Gastrocnemius medialis (tissue), 4 donors: ENCODE data around the gene GIMAP1. TPM values are rescaled to one million over a fixed set of nuclear protein-coding genes. Genes with fewer than 3 reads are reported as not detected.

ENCODE experiments used
- ATAC-seq, 2 donors: fragments of 150-250 bp; one replicate each; pipeline ENCODE4 v1.9.1; 2016
- DNase-seq, 2 donors: peaks; one replicate each; pipeline ENCODE4 v3.0.0-alpha.2; 2019
- H3K27ac ChIP-seq, 4 donors: fragments of 200-600 bp; sonication (generic); 1 replicate in 1 of 4; 2 replicates in 3 of 4; pipeline ENCODE4 v1.5.1; 2016 to 2018; ENCODE audit warnings: mild to moderate bottlenecking in 2 of 4, moderate library complexity in 1 of 4
- H3K27me3 ChIP-seq, 3 donors: fragments of 200-600 bp; sonication (generic) in 2 of 3; 1 replicate in 1 of 3; 2 replicates in 2 of 3; pipeline versions ENCODE4 v1.5.1 to v1.6.0; 2016 to 2019; ENCODE audit warnings: mild to moderate bottlenecking in 1 of 3, moderate library complexity in 1 of 3
- H3K36me3 ChIP-seq, 2 donors: fragments of 200-600 bp; sonication (generic) in 1 of 2; one replicate each; pipeline ENCODE4 v1.5.1; 2017 to 2018
- H3K4me1 ChIP-seq, 2 donors: fragments of 200-600 bp; sonication (generic) in 1 of 2; one replicate each; pipeline ENCODE4 v1.5.1; 2016 to 2017; ENCODE audit warnings: mild to moderate bottlenecking in 2 of 2
- H3K4me3 ChIP-seq, 4 donors: fragments of 200-600 bp; sonication (generic) in 3 of 4; 1 replicate in 1 of 4; 2 replicates in 3 of 4; pipeline ENCODE4 v1.5.1; 2016 to 2019; ENCODE audit warnings: mild to moderate bottlenecking in 2 of 4
- H3K9me3 ChIP-seq, 3 donors: fragments of 200-600 bp; sonication (generic) in 2 of 3; 1 replicate in 1 of 3; 2 replicates in 2 of 3; pipeline ENCODE4 v1.5.1; 2016 to 2019
- CTCF ChIP-seq, 5 experiments: fragments of 450-650 bp in 3 of 5; fragments of 200-600 bp in 2 of 5; sonication (generic) in 2 of 5; IDR thresholded peaks in 4 of 5; conservative IDR thresholded peaks in 1 of 5; 1 replicate in 4 of 5; 2 replicates in 1 of 5; pipeline ENCODE4 v1.5.1; 2016 to 2019; ENCODE audit warnings: antibody characterized with exemption in 5 of 5, mild to moderate bottlenecking in 3 of 5, moderate library complexity in 3 of 5
- POLR2A ChIP-seq, 2 donors: fragments of 450-650 bp; IDR thresholded peaks; one replicate each; pipeline ENCODE4 v1.6.1; 2017; ENCODE audit warnings: antibody characterized with exemption in 2 of 2, mild to moderate bottlenecking in 2 of 2, moderate library complexity in 2 of 2
- in situ Hi-C, 4 donors: fragments of 200-750 bp; cut with MboI; loops; one replicate each; pipeline versions ENCODE4 v1.15.0 to v1.8.0; 2017; ENCODE audit warnings: low sequenced_read_pairs in 4 of 4
- intact Hi-C: fragments of 100-400 bp; cut with DNase I; formaldehyde crosslinking; loops from one replicate; pipeline ENCODE4 v1.15.1; 2023; ENCODE audit warnings: low total_unique reads
- total RNA-seq, 4 donors: library from RNA; depleted of rRNA; stranded (reverse); fragments of >200 nt; gene quantifications; one replicate each; pipeline versions ENCODE4 v1.1.0 to v1.2.3, GENCODE V29; 2016

Gene GIMAP1
- total RNA-seq, 4 donors from 2014 or later, result 4.1 to 7.8 (median 4.9) TPM

DNA sequence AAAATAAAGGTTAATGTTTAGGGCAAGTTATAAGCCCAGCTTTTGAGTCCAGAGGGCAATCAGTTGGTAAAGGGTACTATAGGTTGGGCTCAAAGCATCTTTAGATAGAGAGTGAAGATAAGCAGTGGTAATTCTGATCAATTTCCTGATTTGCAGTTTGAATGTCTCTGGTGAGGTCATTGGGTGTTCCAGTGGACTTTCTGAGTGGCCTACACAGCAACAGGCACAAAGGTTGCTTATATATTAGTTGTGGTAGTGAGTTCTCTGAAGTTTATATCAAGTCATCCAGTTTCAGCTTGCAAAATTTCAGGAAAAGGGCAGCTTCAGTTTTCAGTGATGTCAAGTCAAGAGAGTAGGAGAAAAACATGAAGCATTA, 49.9 kb downstream of the GIMAP1 start:
- Histone ChIP-seq H3K36me3 (no peaks in the 10 kb centered on the region), H3K4me1 (no peaks in the 10 kb centered on the region), H3K27ac (no peak overlapping the region), H3K4me3 (no peak overlapping the region), H3K27me3 (no peaks in the 10 kb centered on the region), H3K9me3 (no peaks in the 10 kb centered on the region)
- DNase-seq (no peak), ATAC-seq (no peak)
- TF ChIP-seq CTCF (IDR thresholded peaks at IDR 0.05 in 4 of 5, conservative IDR thresholded peaks at IDR 0.05 in 1 of 5), result no peak
- TF ChIP-seq POLR2A (IDR thresholded peaks at IDR 0.05), result no peak
- in situ Hi-C loops (no loop called here), intact Hi-C loops (no loop called here)

DNA sequence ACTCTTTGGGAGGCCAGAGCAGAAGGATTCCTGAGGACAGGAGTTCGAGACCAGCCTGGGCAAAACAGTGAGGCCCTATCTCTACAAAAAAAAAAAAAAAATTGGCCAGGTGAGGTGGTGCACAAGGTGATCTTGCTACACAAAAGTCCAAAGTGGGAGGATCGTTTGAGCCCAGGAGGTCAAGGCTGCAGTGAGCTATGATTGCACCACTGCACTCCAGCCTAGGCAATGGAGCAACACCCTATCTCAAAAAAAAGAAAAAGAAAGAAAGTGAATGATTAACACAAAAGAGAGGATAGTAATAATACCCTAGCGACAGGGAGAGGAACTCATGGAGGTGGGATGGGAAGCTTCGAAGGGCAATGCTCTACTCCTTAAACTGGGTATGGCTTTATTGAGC, 53.4 kb downstream of the GIMAP1 start:
- ATAC-seq (no peak), DNase-seq (no peak)
- in situ Hi-C loops (no loop called here), intact Hi-C loops (loop anchor here (10.0 kb wide), 1 partner anchor 215 kb away; no protein-coding TSS in a partner anchor)
- TF ChIP-seq CTCF (IDR thresholded peaks at IDR 0.05 in 4 of 5, conservative IDR thresholded peaks at IDR 0.05 in 1 of 5) (no peak), POLR2A (IDR thresholded peaks at IDR 0.05) (no peak)
- H3K36me3 ChIP-seq, result no peaks in the 10 kb centered on the region
- H3K27ac ChIP-seq, result no peak overlapping the region
- H3K4me3 ChIP-seq, result no peak overlapping the region
- H3K9me3 ChIP-seq, result no peaks in the 10 kb centered on the region
- H3K4me1 ChIP-seq, result no peaks in the 10 kb centered on the region
- H3K27me3 ChIP-seq, result no peaks in the 10 kb centered on the region

Other genes with a start within 250 kb of the GIMAP1 start
- 1 to 10 TPM; 6.6 to 7.8 (median 7.0) TPM for gene GIMAP7, start 201.7 kb upstream of the GIMAP1 start, total RNA-seq
- gene GIMAP4, start 149.2 kb upstream of the GIMAP1 start, total RNA-seq, result 10 to 100 TPM; 11.9 to 16.9 (median 15.0) TPM
- gene GIMAP6, start 84.2 kb upstream of the GIMAP1 start, total RNA-seq, result 10 to 100 TPM in 3 of 4 donors, 1 to 10 TPM in 1; 8.5 to 27.8 (median 12.4) TPM
- gene GIMAP2, start 30.9 kb upstream of the GIMAP1 start, total RNA-seq, result 1 to 10 TPM; 2.2 to 6.7 (median 3.2) TPM
- 10 to 100 TPM; 13.5 to 29.4 (median 15.6) TPM for gene GIMAP5, start 20.8 kb downstream of the GIMAP1 start, total RNA-seq
- 1 to 10 TPM; 5.8 to 9.6 (median 7.6) TPM for gene TMEM176B, start 83.8 kb downstream of the GIMAP1 start, total RNA-seq
- 10 to 100 TPM in 1 of 4 donors, 1 to 10 TPM in 3; 5.2 to 12.9 (median 8.9) TPM for gene TMEM176A, start 84.2 kb downstream of the GIMAP1 start, total RNA-seq
- gene AOC1, start 135.9 kb downstream of the GIMAP1 start, total RNA-seq, result 1 to 10 TPM in 1 of 4 donors, not detected in 3; 1.6 TPM